HEK293T (cell line): ENCODE measurements around the gene NODAL.

ENCODE experiments used
- CTCF ChIA-PET: fragments of 350-600 bp; formaldehyde crosslinking; extraction: SDS; loops from one replicate; lab custom pipeline; 2021; ENCODE audit warnings: antibody characterized with exemption, inconsistent platforms; lab: Yijun Ruan, JAX
- POLR2A ChIA-PET: fragments of 350-600 bp; formaldehyde crosslinking; extraction: SDS; loops from one replicate; lab custom pipeline; 2020; ENCODE audit warnings: antibody characterized with exemption, inconsistent platforms; lab: Yijun Ruan, JAX
- DNase-seq: peaks from one replicate; pipeline ENCODE4 v3.0.0; 2012; ENCODE audit warnings: mixed read lengths; ENCODE audit errors: extremely low spot score
- ARNT ChIP-seq: fragments of 450-650 bp; IDR thresholded peaks from 2 replicates; pipeline ENCODE4 v1.6.1; 2017; ENCODE audit warnings: mild to moderate bottlenecking
- BHLHE40 ChIP-seq: fragments of 450-650 bp; IDR thresholded peaks from 2 replicates; pipeline ENCODE4 v1.6.1; 2016; ENCODE audit warnings: mild to moderate bottlenecking, moderate library complexity, borderline replicate concordance
- CTBP1 ChIP-seq: fragments of 450-650 bp; IDR thresholded peaks from 2 replicates; pipeline ENCODE4 v1.6.1; 2016; ENCODE audit warnings: borderline replicate concordance
- ELF4 ChIP-seq: fragments of 450-650 bp; IDR thresholded peaks from 2 replicates; pipeline ENCODE4 v1.6.1; 2017; ENCODE audit warnings: antibody characterized with exemption
- FOXA1 ChIP-seq: fragments of 450-650 bp; IDR thresholded peaks from 2 replicates; pipeline ENCODE4 v1.6.1; 2016; ENCODE audit warnings: mild to moderate bottlenecking
- FOXK2 ChIP-seq: fragments of 450-650 bp; IDR thresholded peaks from 2 replicates; pipeline ENCODE4 v1.6.1; 2016; ENCODE audit warnings: mild to moderate bottlenecking
- FOXM1 ChIP-seq: fragments of 450-650 bp; IDR thresholded peaks from 2 replicates; pipeline ENCODE4 v1.6.1; 2017; ENCODE audit warnings: mild to moderate bottlenecking, borderline replicate concordance
- HDGF ChIP-seq: fragments of 450-650 bp; IDR thresholded peaks from 2 replicates; pipeline ENCODE4 v1.6.1; 2017; ENCODE audit warnings: antibody characterized with exemption, borderline replicate concordance
- L3MBTL2 ChIP-seq: fragments of 450-650 bp; conservative IDR thresholded peaks from 2 replicates; pipeline ENCODE4 v1.6.1; 2016; ENCODE audit warnings: mild to moderate bottlenecking
- LEF1 ChIP-seq: fragments of 450-650 bp; IDR thresholded peaks from 2 replicates; pipeline ENCODE4 v1.6.1; 2017; ENCODE audit warnings: mild to moderate bottlenecking, borderline replicate concordance
- NFRKB ChIP-seq: fragments of 450-650 bp; IDR thresholded peaks from 2 replicates; pipeline ENCODE4 v1.6.1; 2016; ENCODE audit warnings: mild to moderate bottlenecking, moderate library complexity
- SP1 ChIP-seq: fragments of 450-650 bp; IDR thresholded peaks from 2 replicates; pipeline ENCODE4 v1.6.1; 2017
- SUZ12 ChIP-seq: fragments of 450-650 bp; IDR thresholded peaks from 2 replicates; pipeline ENCODE4 v1.6.1; 2016; ENCODE audit warnings: mild to moderate bottlenecking
- TARDBP ChIP-seq: fragments of 450-650 bp; IDR thresholded peaks from 2 replicates; pipeline ENCODE4 v1.6.1; 2016
- ZNF384 ChIP-seq: fragments of 450-650 bp; IDR thresholded peaks from 2 replicates; pipeline ENCODE4 v1.6.1; 2016
- TF ChIP-seq, protein P1 (sequence below): fragments of 450-650 bp; IDR thresholded peaks from 2 replicates; pipeline ENCODE4 v1.6.1; 2016

NODAL gene

DNA sequence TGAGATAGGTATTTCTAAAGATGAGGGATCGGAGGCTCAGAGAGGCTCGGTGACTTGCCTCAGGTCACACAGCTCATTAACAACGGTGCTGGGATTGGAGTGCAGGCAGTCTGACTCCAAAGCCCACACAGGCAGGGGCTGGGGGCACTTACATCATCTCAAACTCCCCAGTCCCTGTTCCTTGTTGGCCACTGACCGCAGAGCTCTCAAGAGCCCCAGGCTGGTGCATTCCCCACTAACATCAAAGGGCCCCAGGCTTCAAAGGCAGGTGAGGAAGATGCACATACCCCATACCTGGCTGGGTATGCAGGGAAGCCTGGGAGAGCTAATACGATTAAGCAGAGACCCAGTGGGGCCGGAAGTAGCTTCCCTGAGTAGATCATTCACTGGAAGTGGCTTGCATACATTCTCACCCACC, 13.7 kb upstream of the NODAL start:
- DNase-seq, result no peak
- TF ChIP-seq CTBP1 (no peak), BHLHE40 (no peak), L3MBTL2 (no peak)
- POLR2A ChIA-PET, result interaction anchor here (1.0 kb wide), 1 partner anchor 9 kb away, joined by 3 read pairs; no protein-coding TSS in a partner anchor
- CTCF ChIA-PET, result no interaction called here

DNA sequence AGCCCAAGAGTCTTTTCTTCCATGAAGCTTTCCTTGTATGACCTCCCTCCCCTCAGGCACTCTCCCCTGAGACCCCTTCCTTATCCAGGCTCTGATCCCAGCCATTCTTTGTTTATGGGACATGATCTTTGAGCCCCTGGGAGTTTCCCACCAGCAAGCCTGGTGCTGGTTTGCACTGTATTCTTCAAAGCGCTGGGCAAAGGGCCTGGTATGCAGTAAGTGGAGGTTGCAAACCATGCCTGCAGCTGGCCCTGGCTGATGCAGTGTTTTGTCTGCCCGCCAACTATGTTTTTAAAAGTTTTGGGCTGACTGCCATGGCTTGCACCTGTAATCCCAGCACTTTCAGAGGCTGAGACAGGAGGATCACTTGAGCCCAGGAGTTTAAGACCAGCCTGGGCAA, 6.8 kb upstream of the NODAL start:
- CTCF ChIA-PET, result interaction anchor here (0.6 kb wide), 1 partner anchor 238 kb away, joined by 3 read pairs; no protein-coding TSS in a partner anchor
- no peak for DNase-seq
- POLR2A ChIA-PET, result interaction anchor here (1.2 kb wide), 1 partner anchor 11 kb away, joined by 3 read pairs; no protein-coding TSS in a partner anchor

DNA sequence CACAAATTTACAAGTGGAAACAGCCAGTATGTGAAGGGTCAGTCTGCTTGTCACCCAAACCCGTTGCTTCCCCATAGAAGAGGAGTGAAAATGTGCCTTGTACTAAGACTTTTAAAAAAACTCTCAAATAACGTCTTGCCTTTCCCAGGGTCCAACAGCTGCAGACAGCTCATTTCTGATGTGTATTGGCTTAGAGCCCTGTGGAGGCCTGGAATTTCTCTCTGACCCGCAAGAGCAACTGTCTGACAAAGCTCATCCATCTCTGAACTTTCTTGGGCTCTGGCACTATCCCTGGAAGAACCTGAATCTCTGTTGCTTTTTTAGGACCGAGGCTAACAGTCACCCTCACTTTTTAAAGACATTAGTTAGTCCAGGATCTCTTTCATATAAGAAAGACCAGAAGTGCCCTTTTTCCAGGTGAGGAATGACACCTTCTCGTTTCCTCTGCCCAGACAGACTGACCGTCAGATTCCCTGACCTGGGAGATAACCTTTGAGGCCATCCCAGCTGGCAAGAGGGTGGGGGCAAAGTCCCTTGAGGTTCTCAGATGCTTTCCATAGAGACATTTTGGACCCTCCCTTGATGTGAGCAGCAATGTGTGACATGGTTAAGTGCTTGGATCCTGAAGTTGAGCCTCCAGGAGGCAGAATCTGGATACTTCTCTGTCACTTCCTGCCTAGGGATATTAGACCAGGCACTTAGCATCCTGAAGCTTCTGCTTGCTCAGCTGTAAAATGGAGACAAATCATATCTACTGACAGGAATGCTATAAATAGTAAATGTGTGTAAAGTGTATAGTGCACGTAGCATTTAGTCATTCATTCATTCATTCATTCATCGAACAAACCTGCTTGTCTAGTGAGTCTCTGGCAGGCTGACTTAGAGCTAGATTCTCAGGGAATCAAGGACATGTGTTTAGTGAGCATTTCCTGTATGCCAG, 4.5 kb upstream of the NODAL start:
- POLR2A ChIA-PET, result interaction anchor here (0.7 to 1.8 kb wide), 3 partner anchors 9 to 42 kb away, joined by 3 to 5 read pairs (median 3); partner anchors contain the start of gene EIF4EBP2
- no peak for TF ChIP-seq TARDBP
- TF ChIP-seq ZNF384, result no peak
- no peak for TF ChIP-seq BHLHE40
- no peak for TF ChIP-seq FOXA1
- TF ChIP-seq, protein P1, sequence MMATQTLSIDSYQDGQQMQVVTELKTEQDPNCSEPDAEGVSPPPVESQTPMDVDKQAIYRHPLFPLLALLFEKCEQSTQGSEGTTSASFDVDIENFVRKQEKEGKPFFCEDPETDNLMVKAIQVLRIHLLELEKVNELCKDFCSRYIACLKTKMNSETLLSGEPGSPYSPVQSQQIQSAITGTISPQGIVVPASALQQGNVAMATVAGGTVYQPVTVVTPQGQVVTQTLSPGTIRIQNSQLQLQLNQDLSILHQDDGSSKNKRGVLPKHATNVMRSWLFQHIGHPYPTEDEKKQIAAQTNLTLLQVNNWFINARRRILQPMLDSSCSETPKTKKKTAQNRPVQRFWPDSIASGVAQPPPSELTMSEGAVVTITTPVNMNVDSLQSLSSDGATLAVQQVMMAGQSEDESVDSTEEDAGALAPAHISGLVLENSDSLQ, result no peak
- no peak for TF ChIP-seq HDGF
- TF ChIP-seq L3MBTL2, result no peak
- TF ChIP-seq FOXK2, result no peak
- TF ChIP-seq FOXM1, result no peak
- no peak for TF ChIP-seq CTBP1
- no peak for TF ChIP-seq SP1
- TF ChIP-seq NFRKB, result no peak
- TF ChIP-seq ARNT, result no peak
- TF ChIP-seq SUZ12, result no peak
- no peak for TF ChIP-seq ELF4
- no peak for TF ChIP-seq LEF1
- no peak for DNase-seq
- CTCF ChIA-PET, result interaction anchor here (0.9 to 1.6 kb wide), 2 partner anchors 15 kb away, joined by 4 to 5 read pairs; no protein-coding TSS in a partner anchor

More for the DNA sequence above, 6.8 kb upstream of the NODAL start:
- TF ChIP-seq ELF4, result no peak
- TF ChIP-seq TARDBP, result no peak
- no peak for TF ChIP-seq SP1
- TF ChIP-seq CTBP1, result no peak
- no peak for TF ChIP-seq FOXA1
- no peak for TF ChIP-seq HDGF
- TF ChIP-seq LEF1, result no peak

DNA sequence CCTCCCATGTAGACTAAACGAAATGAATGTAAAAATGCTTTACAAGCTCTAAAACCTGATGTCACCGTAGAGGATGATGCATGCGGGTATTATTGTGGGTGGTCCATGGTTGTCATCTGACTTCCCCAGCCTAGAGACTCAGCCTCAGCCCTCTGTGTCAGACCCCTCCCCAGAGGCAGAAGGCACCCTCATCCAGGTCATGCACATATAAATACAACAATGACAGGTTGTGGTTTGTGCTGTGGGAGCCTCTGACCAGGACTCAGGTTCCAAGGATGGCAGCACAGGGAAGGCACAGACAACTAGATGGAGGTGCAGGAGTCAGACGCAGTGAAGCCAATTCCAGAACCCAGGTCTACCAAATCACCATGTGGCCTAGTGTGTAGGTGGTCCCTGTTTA, 3.3 kb upstream of the NODAL start:
- ChIA-PET CTCF (interaction anchor here (1.6 kb wide), 1 partner anchor 16 kb away, joined by 5 read pairs; no protein-coding TSS in a partner anchor), POLR2A (interaction anchor here (1.0 kb wide), 1 partner anchor 13 kb away, joined by 3 read pairs; no protein-coding TSS in a partner anchor)
- no peak for DNase-seq
- no peak for TF ChIP-seq ZNF384
- no peak for TF ChIP-seq CTBP1
- TF ChIP-seq NFRKB, result no peak
- no peak for TF ChIP-seq FOXK2
- no peak for TF ChIP-seq FOXA1
- no peak for TF ChIP-seq SP1
- no peak for TF ChIP-seq FOXM1
- no peak for TF ChIP-seq LEF1
- no peak for TF ChIP-seq BHLHE40
- no peak for TF ChIP-seq ARNT
- no peak for TF ChIP-seq TARDBP
- TF ChIP-seq, protein P1, result no peak
- TF ChIP-seq SUZ12, result no peak
- no peak for TF ChIP-seq HDGF
- TF ChIP-seq L3MBTL2, result no peak
- TF ChIP-seq ELF4, result no peak

DNA sequence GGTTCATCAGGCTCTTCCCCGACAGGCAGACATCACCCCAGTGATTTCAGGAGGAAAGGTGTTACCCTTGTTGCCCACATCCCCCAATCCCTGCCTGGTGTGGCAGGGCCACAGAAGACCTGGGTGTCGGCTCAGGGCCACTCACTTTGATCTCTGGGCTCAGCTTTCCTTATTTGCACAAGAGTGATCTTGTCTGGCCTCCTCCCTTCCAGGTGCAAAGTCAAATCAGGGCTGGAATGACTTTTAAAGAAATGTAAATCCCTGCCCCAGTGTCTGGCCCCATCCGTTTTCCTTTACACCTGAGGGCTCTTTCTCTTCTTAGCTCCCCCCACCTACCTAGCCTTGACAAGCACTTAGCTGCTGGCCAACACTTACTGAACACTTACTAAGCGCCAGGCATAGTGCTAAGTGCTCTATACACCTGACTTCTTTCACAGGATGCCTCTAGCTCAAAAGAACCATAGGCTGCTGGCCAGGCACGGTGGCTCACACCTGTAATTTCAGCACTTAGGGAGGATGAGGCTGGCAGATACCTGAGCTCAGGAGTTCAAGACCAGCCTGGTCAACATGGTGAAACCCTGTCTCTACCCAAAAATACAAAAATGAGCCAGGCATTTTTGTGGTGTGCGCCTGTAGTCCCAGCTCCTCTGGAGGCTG, 979 bp upstream of the NODAL start:
- POLR2A ChIA-PET, result interaction anchor here (1.0 kb wide), 1 partner anchor 38 kb away, joined by 3 read pairs; the partner anchor contains the start of gene EIF4EBP2
- TF ChIP-seq, protein P1, result no peak
- TF ChIP-seq FOXK2 (no peak), ARNT (no peak), HDGF (no peak), SUZ12 (no peak), LEF1 (no peak), CTBP1 (no peak), L3MBTL2 (no peak), ZNF384 (no peak)
- DNase-seq, result no peak
- CTCF ChIA-PET, result no interaction called here
